HG03045 (cell line): Measurements from ENCODE around the gene SEMA5A.

Source experiments
- ATAC-seq: cut with Tn5 transposase; IDR thresholded peaks from one replicate; pipeline ENCODE4 v1.9.1; 2021; ENCODE audit warnings: mild to moderate bottlenecking, moderate library complexity; ENCODE audit not compliant: unreplicated experiment

The SEMA5A gene

GRCh38 chr5:9483243-9483642 is 62.6 kb downstream of the SEMA5A start:
- ATAC-seq, result no peak

DNA sequence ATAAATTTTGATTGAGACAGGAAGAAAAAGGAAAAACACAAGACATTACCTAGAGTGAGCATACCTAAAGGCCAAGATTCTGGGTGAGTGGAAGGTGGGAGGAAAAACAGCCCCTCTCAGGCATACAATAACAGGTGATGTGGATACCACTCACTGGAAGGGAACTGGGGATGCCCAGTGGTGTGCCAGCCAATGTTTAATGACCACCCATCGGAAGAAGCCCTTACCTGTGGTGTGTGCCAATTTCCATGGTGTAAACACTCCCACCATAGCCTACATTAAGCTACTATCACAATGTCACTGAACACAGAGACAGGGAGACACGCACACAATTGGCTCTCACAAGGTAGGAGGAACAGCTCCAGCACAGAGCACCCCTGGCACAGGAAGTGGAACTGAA is 63.5 kb downstream of the SEMA5A start:
- no peak for ATAC-seq

DNA sequence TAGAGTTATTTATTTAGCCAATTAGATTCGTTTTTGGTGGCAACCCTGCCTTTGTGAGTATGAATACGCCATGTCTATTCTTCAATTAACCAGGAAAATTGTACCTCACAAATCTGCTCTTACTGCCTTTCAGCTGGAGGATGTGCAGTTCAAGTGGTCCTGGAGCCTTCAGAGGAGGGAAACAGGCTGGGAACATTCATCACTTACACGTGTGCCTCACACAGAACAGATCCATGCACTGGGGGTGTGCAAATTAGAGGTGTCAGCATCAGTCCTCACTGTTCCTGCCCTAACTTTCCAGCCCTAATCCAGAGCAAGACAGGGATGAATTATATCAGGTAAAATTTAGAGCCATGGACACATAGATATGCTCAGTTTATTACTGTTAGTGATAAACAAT is 65.4 kb downstream of the SEMA5A start:
- no peak for ATAC-seq

DNA sequence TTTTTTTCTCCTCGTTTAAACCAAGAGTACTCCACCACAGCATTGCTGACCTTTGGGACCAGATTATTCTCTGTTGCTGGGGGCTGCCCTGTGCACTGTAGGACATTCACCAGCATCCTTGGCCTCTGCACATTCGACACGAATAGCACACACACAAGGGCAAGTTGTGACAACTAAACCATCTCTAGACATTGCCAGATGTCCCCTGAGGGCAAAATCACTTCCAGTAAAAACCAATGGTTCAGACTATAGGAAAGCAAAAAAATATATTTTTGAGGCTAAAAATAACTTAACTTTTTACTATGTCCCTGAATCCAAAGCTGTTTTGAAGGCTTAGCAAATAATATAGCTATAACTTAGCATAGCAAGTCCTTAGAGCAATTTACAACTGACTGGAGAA is 65.9 kb downstream of the SEMA5A start:
- ATAC-seq, result no peak

- no peak for ATAC-seq
These were observed 66.5 kb downstream of the SEMA5A start for GRCh38 chr5:9479361-9479760.

GRCh38 chr5:9477537-9477936 is 68.3 kb downstream of the SEMA5A start:
- ATAC-seq, result no peak

- no peak for ATAC-seq
These were observed 71.5 kb downstream of the SEMA5A start for GRCh38 chr5:9474219-9475002.

DNA sequence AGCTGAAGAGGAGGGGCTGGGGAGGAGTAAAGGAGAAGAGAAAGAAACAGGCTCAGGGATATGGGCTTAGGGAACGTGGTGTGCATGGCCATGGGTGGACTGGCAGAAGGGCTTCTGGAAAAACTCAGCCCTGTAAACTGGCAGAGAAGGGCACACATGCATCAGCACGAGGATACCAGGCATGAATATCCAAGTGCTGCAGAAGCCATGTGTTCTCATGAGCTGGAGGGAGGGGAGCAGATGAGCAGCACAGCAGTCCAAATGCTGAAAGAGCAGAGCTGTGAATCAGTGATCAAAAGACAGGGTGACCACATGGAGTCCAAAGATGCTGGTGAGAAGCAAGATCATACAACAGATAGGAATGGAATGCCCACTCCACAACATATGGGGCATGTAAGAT is 72.3 kb downstream of the SEMA5A start:
- no peak for ATAC-seq

- no peak for ATAC-seq
These were observed 75.5 kb downstream of the SEMA5A start for GRCh38 chr5:9470410-9470809.

- ATAC-seq, result no peak
These were observed 77.9 kb downstream of the SEMA5A start for GRCh38 chr5:9468060-9468388.

- no peak for ATAC-seq
These were observed 78.4 kb downstream of the SEMA5A start for GRCh38 chr5:9467199-9468059.

DNA sequence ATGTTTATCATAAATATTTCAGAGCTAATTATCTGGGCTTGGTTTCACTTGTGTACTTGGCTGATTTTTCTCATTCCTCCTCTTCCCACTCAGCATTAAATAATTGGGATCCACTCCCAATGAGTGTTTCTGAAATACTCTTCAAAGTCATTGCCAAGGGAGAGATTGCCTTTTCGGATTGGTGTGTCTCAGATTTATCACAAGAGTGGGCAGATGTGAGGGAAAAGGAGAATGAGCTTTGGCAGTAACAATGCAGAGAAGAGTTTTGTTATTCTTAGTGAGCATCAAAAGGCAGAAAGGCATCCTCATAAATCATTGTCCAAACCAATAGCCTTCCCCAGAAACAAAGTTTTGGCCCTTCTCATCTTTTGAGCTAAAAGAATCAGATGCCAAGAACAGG is 79.2 kb downstream of the SEMA5A start:
- ATAC-seq, result no peak

DNA sequence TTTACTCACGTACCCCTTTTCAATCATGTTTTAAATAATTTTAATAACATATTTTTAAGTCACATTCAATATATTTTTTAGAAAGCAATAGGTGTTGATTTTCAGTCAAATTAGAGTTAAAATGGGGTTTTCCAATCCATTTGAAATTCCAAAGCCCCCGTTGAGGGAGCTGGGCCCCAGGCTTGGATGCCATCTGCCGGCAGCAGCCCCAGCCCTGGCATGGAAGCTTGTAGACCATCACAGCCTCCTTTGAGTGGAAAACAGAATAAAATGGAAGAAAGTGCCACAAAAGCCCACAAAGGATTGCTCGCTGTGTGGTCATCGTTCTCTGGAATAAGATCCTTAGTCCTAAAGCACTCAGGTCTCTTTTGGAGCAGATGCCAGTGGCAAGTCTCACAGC is 81.4 kb downstream of the SEMA5A start:
- no peak for ATAC-seq

GRCh38 chr5:9462109-9462508 is 83.8 kb downstream of the SEMA5A start:
- no peak for ATAC-seq

- no peak for ATAC-seq
These were observed 84.8 kb downstream of the SEMA5A start for GRCh38 chr5:9460885-9461645.

- ATAC-seq, result no peak
These were observed 89.3 kb downstream of the SEMA5A start for GRCh38 chr5:9456435-9457042.

DNA sequence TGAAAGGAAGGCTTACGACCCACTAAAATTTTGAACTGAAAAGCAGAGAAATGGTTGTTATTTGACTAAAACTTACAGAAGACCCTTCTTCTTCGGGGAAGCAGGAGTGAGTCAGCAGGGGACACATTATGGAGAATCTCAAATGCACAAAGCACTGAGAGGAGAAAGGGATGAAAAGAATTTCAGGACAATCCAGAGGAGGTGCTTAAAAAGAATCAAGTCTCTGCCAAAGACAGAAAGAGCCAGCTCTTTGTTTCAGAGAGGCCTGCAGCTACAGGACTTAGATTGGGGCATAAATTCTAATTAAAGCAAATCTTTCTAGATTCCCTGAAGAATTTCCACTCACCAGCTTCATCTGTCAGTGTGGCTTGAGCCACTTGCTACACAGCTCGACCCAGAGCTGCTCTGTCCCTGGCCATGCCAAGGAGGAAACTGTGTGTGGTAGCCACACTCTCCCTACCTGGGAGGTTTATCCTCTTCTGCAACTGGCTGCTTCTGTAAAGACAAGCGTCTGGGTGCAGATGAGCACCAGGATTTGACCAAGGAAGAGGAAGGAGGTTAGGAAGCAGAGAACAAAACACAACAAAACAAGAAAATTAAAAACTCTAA is 89.9 kb downstream of the SEMA5A start:
- no peak for ATAC-seq

- ATAC-seq, result no peak
These were observed 91.4 kb downstream of the SEMA5A start for GRCh38 chr5:9454491-9454890.

- no peak for ATAC-seq
These were observed 91.8 kb downstream of the SEMA5A start for GRCh38 chr5:9454012-9454481.

DNA sequence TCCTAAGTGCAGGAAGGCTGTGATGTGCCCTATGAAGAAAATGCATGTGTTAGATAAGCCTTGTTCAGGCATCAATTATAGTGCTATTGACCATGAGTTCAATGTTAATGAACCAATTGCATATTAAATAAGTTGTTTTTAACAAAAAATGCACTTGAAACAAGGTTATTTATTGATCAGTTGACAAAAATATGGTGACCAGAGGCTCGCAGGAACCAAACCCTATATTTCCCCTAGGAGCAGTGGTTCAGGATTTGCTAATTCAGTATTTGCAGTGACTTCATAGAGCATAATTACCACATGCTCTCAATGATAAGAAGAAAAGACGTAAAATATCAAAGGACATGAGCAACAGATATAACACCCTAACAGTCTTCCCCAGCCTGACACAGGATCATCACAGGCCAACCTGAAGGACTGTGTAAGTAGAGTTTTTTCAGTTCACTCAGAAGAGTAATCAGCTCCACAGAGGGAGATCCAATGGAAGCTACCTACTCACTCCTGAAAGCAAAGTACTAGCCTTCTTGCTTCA is 92.3 kb downstream of the SEMA5A start:
- ATAC-seq, result no peak
